ENCODE results near the gene IGF1R. TPM values are rescaled to one million over a fixed set of nuclear protein-coding genes. Genes with fewer than 3 reads are reported as not detected.

Gene IGF1R
- total RNA-seq, 2 experiments from 2014 or later, result 22.8 to 24.7 TPM

GRCh38 chr15:98799461-98800390, 151.4 kb downstream of the IGF1R start:
- no peak overlapping the region for H3K4me3 Mint-ChIP-seq
- H3K27ac Mint-ChIP-seq, result no peak overlapping the region
- intact Hi-C loops (cut with micrococcal nuclease), result no loop called here
- DNase-seq (no peak), ATAC-seq (no peak)
- ChIA-PET POLR2A (no interaction called here), CTCF (interaction anchor here (0.9 to 1.3 kb wide), 3 partner anchors 20 to 281 kb away, joined by 3 to 4 read pairs (median 4); no protein-coding TSS in a partner anchor)
- no peaks in the 10 kb centered on the region for H3K9me3 Mint-ChIP-seq
- H3K4me1 Mint-ChIP-seq (ENCODE audit: low read depth), result peaks cover 50% of the 10 kb centered on the region
- no peak for TF ChIP-seq CTCF (IDR thresholded peaks at IDR 0.05)
- no peaks in the 10 kb centered on the region for H3K27me3 Mint-ChIP-seq
- H3K36me3 Mint-ChIP-seq (ENCODE audit: low read depth), result no peaks in the 10 kb centered on the region

GRCh38 chr15:98800437-98801233, 152.3 kb downstream of the IGF1R start:
- intact Hi-C loops (cut with micrococcal nuclease), result no loop called here
- ChIA-PET POLR2A (interaction anchor here (1.0 kb wide), 1 partner anchor 14 kb away, joined by 3 read pairs; no protein-coding TSS in a partner anchor), CTCF (interaction anchor here (0.9 kb wide), 1 partner anchor 49 kb away, joined by 3 read pairs; no protein-coding TSS in a partner anchor)
- no peak for ATAC-seq
- no peaks in the 10 kb centered on the region for H3K36me3 Mint-ChIP-seq (ENCODE audit: low read depth)
- H3K27ac Mint-ChIP-seq, result peak overlapping the region; percentile 19
- no peaks in the 10 kb centered on the region for H3K9me3 Mint-ChIP-seq
- H3K4me3 Mint-ChIP-seq, result no peak overlapping the region
- no peak for DNase-seq
- H3K4me1 Mint-ChIP-seq (ENCODE audit: low read depth), result peaks cover 47% of the 10 kb centered on the region
- no peak for TF ChIP-seq CTCF (IDR thresholded peaks at IDR 0.05)
- H3K27me3 Mint-ChIP-seq, result no peaks in the 10 kb centered on the region

GRCh38 chr15:98801234-98801561, 152.9 kb downstream of the IGF1R start:
- POLR2A ChIA-PET, result interaction anchor here (1.0 kb wide), 1 partner anchor 14 kb away, joined by 3 read pairs; no protein-coding TSS in a partner anchor
- H3K27ac Mint-ChIP-seq, result peak overlapping the region; percentile 19

GRCh38 chr15:98802187-98802586, 153.8 kb downstream of the IGF1R start:
- Mint-ChIP-seq H3K36me3 (ENCODE audit: low read depth) (no peaks in the 10 kb centered on the region), H3K4me3 (no peak overlapping the region), H3K27me3 (no peaks in the 10 kb centered on the region), H3K27ac (no peak overlapping the region), H3K4me1 (ENCODE audit: low read depth) (peaks cover 44% of the 10 kb centered on the region), H3K9me3 (no peaks in the 10 kb centered on the region)
- CTCF ChIA-PET, result interaction anchor here (1.1 kb wide), 1 partner anchor 10 kb away, joined by 4 read pairs; no protein-coding TSS in a partner anchor
- no peak for TF ChIP-seq CTCF (IDR thresholded peaks at IDR 0.05)
- DNase-seq (no peak), ATAC-seq (no peak)
- intact Hi-C loops (cut with micrococcal nuclease), result no loop called here
- POLR2A ChIA-PET, result no interaction called here

More at GRCh38 chr15:98801234-98801561, 152.9 kb downstream of the IGF1R start:
- Mint-ChIP-seq H3K4me1 (ENCODE audit: low read depth) (peaks cover 44% of the 10 kb centered on the region), H3K4me3 (no peak overlapping the region), H3K27me3 (no peaks in the 10 kb centered on the region), H3K36me3 (ENCODE audit: low read depth) (no peaks in the 10 kb centered on the region), H3K9me3 (no peaks in the 10 kb centered on the region)
- ATAC-seq (peak; percentile 56), DNase-seq (peak; percentile 29)
- intact Hi-C loops (cut with micrococcal nuclease), result no loop called here
- CTCF ChIA-PET, result interaction anchor here (1.1 kb wide), 1 partner anchor 9 kb away, joined by 4 read pairs; no protein-coding TSS in a partner anchor
- TF ChIP-seq CTCF (IDR thresholded peaks at IDR 0.05), result no peak

Measured in activated CD8-positive, alpha-beta T cell treated with anti-CD3 and anti-CD28 coated beads for 36 hours (primary cell).